HG02798 (cell line): ENCODE data around the gene FGGY.
"Not testable (repeated sequence)": the region's sequence is repeated elsewhere in the genome, so short reads cannot be mapped to it uniquely, and the experiment has no call there.

Source experiments
- ATAC-seq: cut with Tn5 transposase; IDR thresholded peaks from one replicate; pipeline ENCODE4 v1.9.1; 2021; ENCODE audit warnings: mild to moderate bottlenecking; ENCODE audit not compliant: unreplicated experiment, poor library complexity

The FGGY gene

GRCh38 chr1:59528471-59528870 is 231.6 kb downstream of the FGGY start:
- ATAC-seq = no peak

GRCh38 chr1:59528900-59529299 is 232.0 kb downstream of the FGGY start:
- ATAC-seq = no peak

DNA sequence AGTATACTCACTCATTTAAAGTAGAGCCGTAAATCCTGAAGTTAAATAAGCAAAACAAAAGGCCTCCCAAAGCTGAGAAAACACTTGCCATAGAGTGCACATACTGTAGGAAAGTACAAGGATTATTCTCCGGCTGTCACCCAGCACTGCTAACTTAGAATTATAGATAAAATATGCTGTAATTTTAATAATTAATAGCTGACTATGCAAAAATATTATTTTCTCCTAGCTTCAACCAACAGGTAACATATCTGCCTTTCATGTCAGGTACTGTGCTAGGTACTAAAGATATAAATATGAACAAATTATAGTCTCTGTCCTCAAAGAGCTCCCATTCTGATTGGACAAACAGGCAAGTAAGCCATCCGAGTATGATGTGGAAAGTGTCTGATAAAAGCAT is 233.2 kb downstream of the FGGY start:
- no peak for ATAC-seq

GRCh38 chr1:59532102-59532501 is 235.2 kb downstream of the FGGY start:
- ATAC-seq = no peak

GRCh38 chr1:59538476-59538875 is 241.6 kb downstream of the FGGY start:
- not testable (repeated sequence) for ATAC-seq

DNA sequence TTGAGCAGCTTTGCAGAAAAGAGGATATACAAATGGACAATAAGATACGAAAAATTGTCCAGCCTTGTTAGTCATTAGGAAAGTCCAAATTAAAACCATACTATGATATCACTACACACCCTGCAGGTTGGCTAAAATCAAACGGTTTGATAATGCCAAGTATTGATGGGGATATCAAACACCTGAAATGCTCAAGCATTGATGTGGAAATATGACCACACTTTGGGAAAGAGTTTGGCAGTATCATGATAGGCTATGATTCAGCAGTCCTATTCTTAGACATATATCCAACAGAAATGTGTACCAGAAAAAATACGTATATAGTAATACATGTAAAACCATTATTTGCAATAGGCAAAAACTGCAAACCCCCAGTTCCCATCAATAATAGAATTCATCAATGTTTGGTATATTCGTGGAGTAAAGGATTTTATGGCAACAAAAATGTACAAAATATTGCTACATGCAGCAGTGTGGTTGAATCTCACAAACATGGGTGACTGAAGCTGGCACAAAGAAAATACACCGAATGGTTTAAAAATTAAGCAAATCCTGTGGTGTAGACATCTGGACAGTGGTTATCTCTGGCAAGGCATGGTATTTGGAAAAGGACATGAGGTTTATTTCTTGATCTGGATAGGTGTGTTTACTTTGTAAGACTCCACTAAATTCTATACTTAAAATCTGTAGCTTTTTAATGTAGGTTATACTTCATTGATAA is 243.2 kb downstream of the FGGY start:
- no peak for ATAC-seq

DNA sequence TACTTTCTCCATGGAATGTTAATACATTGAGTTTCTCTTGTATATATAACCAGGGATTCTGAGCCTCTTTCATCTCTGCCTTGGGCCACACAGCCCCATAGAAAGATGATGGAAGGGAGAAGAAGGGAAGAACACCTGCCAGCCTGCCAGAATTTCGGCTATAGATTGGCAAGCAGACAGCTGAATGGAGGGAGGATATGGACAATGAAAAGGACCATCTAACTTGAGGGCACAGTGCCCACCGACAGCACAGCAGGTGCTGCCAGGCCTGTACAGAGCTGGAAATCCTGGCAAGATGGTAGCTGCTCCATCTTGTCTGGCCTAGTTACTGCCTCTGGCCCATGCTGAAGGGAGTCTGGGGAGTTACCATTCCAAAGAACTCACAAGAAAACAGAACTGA is 244.3 kb downstream of the FGGY start:
- ATAC-seq = no peak

- no peak for ATAC-seq
Observed at GRCh38 chr1:59541891-59542290, 245.0 kb downstream of the FGGY start.

DNA sequence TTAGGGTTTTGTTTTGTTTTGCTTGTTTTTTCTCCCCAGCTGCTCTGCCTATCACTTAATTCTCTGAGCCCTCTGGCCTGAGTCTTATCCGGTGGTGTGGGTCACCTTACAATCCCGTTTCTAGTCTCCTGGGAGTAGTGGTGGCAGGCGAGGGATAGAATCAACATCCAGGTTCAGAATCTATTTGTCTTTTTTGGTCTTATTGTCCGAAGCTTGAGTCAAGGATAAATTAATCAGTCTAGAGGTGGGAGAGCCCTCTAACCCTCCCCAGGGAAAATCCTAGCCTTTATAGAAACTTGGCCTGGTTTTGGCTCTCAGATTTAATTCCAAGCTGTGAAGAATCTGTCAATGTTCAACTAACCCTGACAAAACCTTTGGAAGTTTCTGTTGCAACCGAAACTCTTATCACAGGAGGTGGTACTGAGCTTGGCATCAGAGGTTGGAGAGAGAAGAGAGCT is 246.3 kb downstream of the FGGY start:
- ATAC-seq = no peak

GRCh38 chr1:59544615-59545293 is 247.9 kb downstream of the FGGY start:
- ATAC-seq = no peak

DNA sequence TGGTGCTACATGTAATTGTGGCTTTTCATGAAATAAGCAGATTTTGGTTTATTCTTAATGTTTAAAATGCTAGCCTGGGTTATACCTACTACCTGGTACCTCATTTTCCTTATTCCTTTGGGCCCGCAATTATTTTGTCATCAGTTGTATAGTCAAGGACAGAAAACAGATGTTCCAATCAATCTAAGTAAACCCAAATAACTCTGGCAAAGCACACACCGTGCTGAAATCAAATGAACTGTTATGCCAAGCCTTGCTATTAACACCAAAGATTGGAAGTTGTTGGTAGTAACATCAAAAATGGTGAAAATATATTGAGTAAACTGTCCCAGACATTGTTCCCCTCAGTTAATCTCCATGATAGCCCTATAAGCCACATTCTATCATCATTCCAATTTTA is 248.9 kb downstream of the FGGY start:
- no peak for ATAC-seq

DNA sequence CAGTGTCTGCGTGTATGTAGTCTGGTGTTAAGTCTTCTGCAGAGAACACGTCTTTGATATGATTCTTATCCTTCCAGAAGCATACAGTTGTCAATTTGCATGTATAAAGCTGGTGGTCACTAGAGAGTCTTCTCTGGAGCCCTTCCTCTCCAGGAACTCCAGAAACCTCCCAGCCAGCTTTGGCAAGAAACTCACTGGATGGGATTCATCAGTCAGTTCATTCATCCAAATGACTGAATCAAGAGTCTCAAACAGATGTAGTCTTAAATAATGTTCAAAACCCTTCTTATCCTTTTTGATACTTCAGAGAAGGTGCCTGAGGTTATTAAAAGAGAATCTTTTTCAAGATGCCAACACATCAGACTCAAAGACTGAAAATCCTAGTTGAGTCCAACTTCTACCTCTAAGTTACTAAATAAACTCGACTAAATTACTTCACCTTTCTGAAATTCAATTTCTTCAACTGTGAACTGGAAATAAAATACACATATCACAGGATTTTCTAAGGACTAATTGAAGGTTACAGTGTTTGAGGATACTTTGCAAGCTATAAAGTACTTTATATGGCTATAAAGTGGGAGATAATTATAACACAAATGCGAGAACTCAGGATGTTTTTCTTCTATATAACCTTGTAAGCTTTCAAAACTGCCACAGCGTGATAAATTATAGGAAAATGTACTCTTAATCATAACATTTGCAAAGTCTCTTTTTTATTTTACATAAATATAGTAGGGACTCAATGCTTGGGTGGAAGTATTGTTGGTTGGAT is 252.4 kb downstream of the FGGY start:
- ATAC-seq = no peak

- no peak for ATAC-seq
Observed at GRCh38 chr1:59549903-59550302, 253.0 kb downstream of the FGGY start.

- ATAC-seq = no peak
Observed at GRCh38 chr1:59552007-59552406, 255.1 kb downstream of the FGGY start.

DNA sequence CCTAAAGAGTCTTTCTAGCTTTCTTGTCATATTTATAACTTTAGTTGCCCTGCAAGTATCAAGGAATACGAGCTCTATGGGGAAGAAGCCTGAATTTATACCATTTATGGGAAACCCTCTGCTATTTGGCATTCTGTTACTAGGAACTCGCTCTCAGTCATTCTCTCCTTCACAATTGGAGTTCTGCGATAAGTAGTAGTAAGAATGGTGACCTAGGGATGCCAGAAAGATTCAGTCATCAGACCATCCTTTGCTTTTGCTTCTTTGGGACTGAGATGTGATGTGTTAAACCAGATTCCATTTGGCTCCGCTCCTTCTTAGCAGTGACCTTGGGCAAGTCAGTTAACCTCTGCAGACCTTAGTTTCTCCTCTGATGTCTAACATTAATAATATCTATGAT is 256.5 kb downstream of the FGGY start:
- no peak for ATAC-seq

DNA sequence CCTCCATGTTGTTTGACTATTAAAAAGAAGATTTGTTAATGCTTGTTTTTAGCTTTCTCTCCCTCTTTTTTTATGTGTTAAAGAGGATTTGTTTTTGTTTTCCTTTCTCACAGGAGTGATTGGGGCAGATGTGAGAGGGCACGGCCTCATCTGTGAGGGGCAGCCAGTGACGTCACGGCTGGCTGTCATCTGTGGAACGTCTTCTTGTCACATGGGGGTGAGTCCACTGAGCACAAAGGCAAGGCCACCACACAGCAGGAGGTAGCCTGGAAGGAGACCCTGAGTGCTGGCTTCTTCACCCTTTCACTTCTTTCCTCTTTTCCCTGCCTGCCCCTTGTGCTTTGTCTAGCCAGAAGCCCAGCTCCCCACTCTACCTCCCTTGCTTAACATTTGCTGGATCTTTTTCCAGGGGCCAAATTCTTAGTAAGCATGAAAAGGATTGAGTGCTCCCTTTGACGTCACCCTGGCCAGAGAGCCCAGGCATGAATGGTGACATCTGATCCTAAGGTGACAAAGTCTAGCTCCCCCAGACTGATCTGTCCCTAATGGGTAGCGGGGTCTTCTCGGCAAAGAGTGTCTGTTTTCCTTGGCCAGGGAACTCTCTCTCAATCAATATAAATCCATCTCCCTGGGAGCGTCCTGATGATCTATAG is 257.2 kb downstream of the FGGY start:
- no peak for ATAC-seq

- ATAC-seq = no peak
Observed at GRCh38 chr1:59554752-59555151, 257.9 kb downstream of the FGGY start.

DNA sequence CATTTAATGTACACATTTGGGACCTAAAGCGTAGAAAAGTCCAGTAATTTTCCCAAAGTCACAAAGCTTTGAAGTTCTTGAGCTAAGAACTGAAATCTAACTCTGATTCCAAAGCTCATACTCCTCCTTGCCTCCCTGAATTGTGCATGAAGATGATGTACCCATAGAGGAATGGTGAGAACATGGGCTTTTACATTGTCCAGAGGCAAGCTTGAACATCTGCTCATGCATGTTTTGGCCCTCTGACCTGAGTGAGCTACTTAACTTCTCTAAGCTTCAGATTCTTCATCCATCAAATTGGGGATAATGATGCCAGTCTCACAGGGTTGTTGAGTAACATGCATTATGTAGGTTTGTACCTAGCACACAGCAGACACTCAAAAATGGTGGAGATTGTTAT is 259.5 kb downstream of the FGGY start:
- no peak for ATAC-seq

GRCh38 chr1:59556802-59557548 is 260.1 kb downstream of the FGGY start:
- no peak for ATAC-seq

- ATAC-seq = no peak
Observed at GRCh38 chr1:59557549-59557885, 260.6 kb downstream of the FGGY start.
